Measurements from ENCODE around the gene MACO1. TPM values are rescaled to one million over a fixed set of nuclear protein-coding genes. Genes with fewer than 3 reads are reported as not detected.
"Not testable (repeated sequence)": the region's sequence is repeated elsewhere in the genome, so short reads cannot be mapped to it uniquely, and the experiment has no call there.

MACO1 gene
- total RNA-seq, 2 experiments from 2014 or later, result 17.1 to 18.0 TPM

DNA sequence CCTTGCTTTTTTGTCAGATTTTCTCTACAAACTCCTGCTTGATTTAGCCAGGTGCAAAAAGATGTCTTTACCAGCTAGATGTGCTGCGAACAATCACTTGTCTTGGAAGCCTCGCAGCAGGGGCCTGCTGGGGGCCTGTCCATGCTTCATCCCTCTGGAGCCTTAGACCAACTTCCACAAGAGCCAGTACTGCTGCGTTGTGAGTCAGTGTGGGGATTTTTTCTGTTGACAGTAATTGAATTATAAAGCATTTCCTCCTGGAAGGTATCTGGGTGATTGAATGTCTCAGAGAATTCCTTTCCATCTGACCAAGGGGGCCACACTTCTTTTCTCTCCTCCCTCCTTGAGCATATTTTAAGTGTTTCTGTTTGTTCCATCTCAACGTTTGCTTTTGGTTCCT is 72.3 kb downstream of the MACO1 start:
- intact Hi-C loops (cut with micrococcal nuclease), result loop anchor here (5.0 kb wide), 1 partner anchor 309 kb away; no protein-coding TSS in a partner anchor
- TF ChIP-seq CTCF (IDR thresholded peaks at IDR 0.05), result no peak
- Mint-ChIP-seq H3K9me3 (no peaks in the 10 kb centered on the region), H3K4me3 (no peak overlapping the region), H3K4me1 (ENCODE audit: low read depth) (peaks cover 14% of the 10 kb centered on the region), H3K27ac (no peak overlapping the region), H3K27me3 (no peaks in the 10 kb centered on the region), H3K36me3 (ENCODE audit: low read depth) (peaks cover 2% of the 10 kb centered on the region)
- CTCF ChIA-PET, result interaction anchor here (0.9 to 6.9 kb wide), 10 partner anchors 11 to 307 kb away, joined by 3 to 77 read pairs (median 6); no protein-coding TSS in a partner anchor
- POLR2A ChIA-PET, result interaction anchor here (1.1 kb wide), 1 partner anchor 10 kb away, joined by 3 read pairs; no protein-coding TSS in a partner anchor
- no peak for DNase-seq
- ATAC-seq, result no peak

DNA sequence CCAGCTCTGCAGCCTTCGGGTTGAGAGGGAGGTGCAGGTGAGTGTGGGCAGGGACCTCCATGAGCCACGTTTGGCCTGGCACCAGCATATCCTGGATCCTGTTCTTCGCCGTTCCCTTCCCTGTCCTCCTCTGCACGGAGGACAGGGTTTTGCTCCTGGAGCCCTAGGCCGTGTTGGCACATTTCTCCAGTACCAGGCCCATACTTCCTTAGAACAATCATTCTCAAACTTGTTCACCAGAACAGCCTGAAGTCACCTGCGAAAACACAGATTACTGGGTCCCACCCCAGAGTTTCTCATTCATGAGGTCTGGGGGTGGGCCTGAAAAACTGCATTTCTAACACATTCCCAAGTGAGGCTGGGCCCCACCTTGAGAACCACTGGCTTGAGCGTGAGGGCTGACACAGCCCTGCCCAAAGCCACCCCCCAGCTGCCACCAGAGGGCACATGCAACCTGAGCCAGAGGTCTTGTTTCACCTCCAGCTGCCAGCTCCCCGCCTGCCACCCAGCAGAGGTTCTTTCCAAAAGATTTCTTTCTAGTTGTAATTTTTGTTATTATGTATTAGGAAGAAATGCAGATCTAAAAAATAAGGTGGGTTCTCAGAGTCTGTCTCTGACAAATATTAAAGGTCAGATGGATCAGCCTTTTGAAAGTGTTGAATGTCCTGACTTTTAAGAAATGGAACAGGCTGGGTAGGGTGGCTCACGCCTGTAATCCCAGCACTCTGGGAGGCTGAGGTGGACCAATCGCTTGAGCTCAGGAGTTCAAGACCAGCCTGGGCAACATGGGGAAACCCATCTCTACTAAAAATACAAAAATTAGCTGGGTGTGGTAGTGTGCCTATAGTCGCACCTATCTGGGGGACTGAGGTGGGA is 73.1 kb downstream of the MACO1 start:
- peak; percentile 82 for DNase-seq
- Mint-ChIP-seq H3K27me3 (no peaks in the 10 kb centered on the region), H3K27ac (no peak overlapping the region), H3K4me3 (no peak overlapping the region), H3K9me3 (no peaks in the 10 kb centered on the region), H3K36me3 (ENCODE audit: low read depth) (peaks cover 2% of the 10 kb centered on the region), H3K4me1 (ENCODE audit: low read depth) (peaks cover 14% of the 10 kb centered on the region)
- peak; percentile 77 for TF ChIP-seq CTCF (IDR thresholded peaks at IDR 0.05)
- ChIA-PET POLR2A (interaction anchor here (1.7 kb wide), 1 partner anchor 69 kb away, joined by 4 read pairs; no protein-coding TSS in a partner anchor), CTCF (interaction anchor here (0.5 to 6.9 kb wide), 18 partner anchors 9 to 306 kb away, joined by 3 to 77 read pairs (median 5); no protein-coding TSS in a partner anchor)
- intact Hi-C loops (cut with micrococcal nuclease), result loop anchor here (5.0 kb wide), 1 partner anchor 309 kb away; no protein-coding TSS in a partner anchor
- peak; percentile 92 for ATAC-seq

- no peaks in the 10 kb centered on the region for H3K36me3 Mint-ChIP-seq (ENCODE audit: low read depth)
- ChIA-PET POLR2A (interaction anchor here (1.7 kb wide), 1 partner anchor 70 kb away, joined by 4 read pairs; no protein-coding TSS in a partner anchor), CTCF (interaction anchor here (0.6 to 6.9 kb wide), 14 partner anchors 8 to 305 kb away, joined by 3 to 77 read pairs (median 6); no protein-coding TSS in a partner anchor)
- H3K27ac Mint-ChIP-seq, result no peak overlapping the region
- H3K9me3 Mint-ChIP-seq, result no peaks in the 10 kb centered on the region
- TF ChIP-seq CTCF (IDR thresholded peaks at IDR 0.05), result no peak
- H3K4me1 Mint-ChIP-seq (ENCODE audit: low read depth), result peaks cover 14% of the 10 kb centered on the region
- intact Hi-C loops (cut with micrococcal nuclease), result loop anchor here (5.0 kb wide), 1 partner anchor 307 kb away; no protein-coding TSS in a partner anchor
- no peak for DNase-seq
- no peaks in the 10 kb centered on the region for H3K27me3 Mint-ChIP-seq
- no peak for ATAC-seq
- no peak overlapping the region for H3K4me3 Mint-ChIP-seq
Observed at GRCh38 chr1:25504706-25505595, 74.3 kb downstream of the MACO1 start.

DNA sequence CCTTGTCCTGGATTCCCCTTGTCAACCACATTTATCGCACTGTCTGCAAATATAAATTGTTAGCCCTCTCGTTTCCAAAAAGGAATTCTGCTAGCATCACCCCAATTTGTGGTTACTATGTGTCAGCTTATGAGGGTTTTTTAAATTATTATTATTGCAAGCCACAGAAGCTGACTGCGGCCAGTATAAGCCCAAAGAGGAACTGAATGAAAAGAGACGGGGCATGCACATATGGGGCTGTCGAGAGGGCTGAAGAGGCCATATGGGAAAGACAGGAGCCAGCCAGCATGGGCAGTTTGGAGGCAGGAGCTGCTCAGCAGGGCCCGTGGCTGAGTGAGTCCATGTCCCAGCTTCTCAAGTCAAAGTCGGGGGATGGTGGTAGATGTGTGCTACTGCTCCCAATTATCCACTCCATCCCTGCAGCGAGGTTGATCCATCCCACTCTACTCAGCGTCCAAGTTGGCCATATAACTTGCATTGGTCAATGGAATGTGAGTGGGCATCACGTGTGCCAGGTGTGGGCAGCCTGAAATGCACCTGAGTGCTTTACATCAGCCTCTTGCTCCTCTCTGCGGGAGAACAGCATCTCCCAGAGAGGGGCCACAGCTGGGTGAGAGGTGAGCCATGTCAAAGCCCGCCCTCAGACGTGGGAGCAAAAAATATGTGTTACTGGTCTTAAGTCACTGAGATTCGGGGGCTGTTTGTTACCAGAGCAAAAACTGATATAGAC is 75.1 kb downstream of the MACO1 start:
- Mint-ChIP-seq H3K27ac (no peak overlapping the region), H3K36me3 (ENCODE audit: low read depth) (no peaks in the 10 kb centered on the region), H3K4me3 (peak overlapping the region; percentile 33), H3K9me3 (no peaks in the 10 kb centered on the region), H3K27me3 (no peaks in the 10 kb centered on the region), H3K4me1 (ENCODE audit: low read depth) (peaks cover 14% of the 10 kb centered on the region)
- ChIA-PET POLR2A (interaction anchor here (1.0 to 1.7 kb wide), 2 partner anchors 13 to 71 kb away, joined by 3 to 4 read pairs; no protein-coding TSS in a partner anchor), CTCF (interaction anchor here (0.6 to 6.9 kb wide), 7 partner anchors 11 to 67 kb away, joined by 3 to 77 read pairs (median 3); no protein-coding TSS in a partner anchor)
- intact Hi-C loops (cut with micrococcal nuclease), result no loop called here
- no peak for DNase-seq
- no peak for TF ChIP-seq CTCF (IDR thresholded peaks at IDR 0.05)
- no peak for ATAC-seq

GRCh38 chr1:25506566-25507463 is 76.1 kb downstream of the MACO1 start:
- H3K27ac Mint-ChIP-seq; DNase-seq; intact Hi-C loops (cut with micrococcal nuclease); H3K9me3 Mint-ChIP-seq; ATAC-seq; H3K36me3 Mint-ChIP-seq (ENCODE audit: low read depth); H3K27me3 Mint-ChIP-seq: not testable (repeated sequence)
- Mint-ChIP-seq H3K4me3 (peak overlapping the region; percentile 33), H3K4me1 (ENCODE audit: low read depth) (peaks cover 14% of the 10 kb centered on the region)
- CTCF ChIA-PET, result interaction anchor here (1.2 to 6.9 kb wide), 5 partner anchors 13 to 66 kb away, joined by 3 to 77 read pairs (median 8); no protein-coding TSS in a partner anchor
- POLR2A ChIA-PET, result interaction anchor here (1.0 kb wide), 1 partner anchor 12 kb away, joined by 3 read pairs; no protein-coding TSS in a partner anchor

Data from activated CD8-positive, alpha-beta T cell treated with anti-CD3 and anti-CD28 coated beads for 36 hours (primary cell).